ENCODE data around the gene VWA3A. TPM values are rescaled to one million over a fixed set of nuclear protein-coding genes. Genes with fewer than 3 reads are reported as not detected.

The VWA3A gene
- polyA plus RNA-seq, 1 experiment, result 0.15 TPM

- no peaks in the 10 kb centered on the region for H3K36me3 ChIP-seq (ENCODE audit: control insufficient read depth, insufficient read depth, low read length)
- CTCF ChIA-PET, result interaction anchor here (1.0 to 3.3 kb wide), 2 partner anchors 98 kb away, joined by 4 to 17 read pairs; no protein-coding TSS in a partner anchor
- no peak overlapping the region for H3K4me3 ChIP-seq (ENCODE audit: low read depth, low read length)
- DNase-seq (ENCODE audit: low read depth), result no peak
- POLR2A ChIA-PET, result no interaction called here
- TF ChIP-seq CTCF (IDR thresholded peaks at IDR 0.05; ENCODE audit: insufficient read depth, low read depth, low read length), result no peak
- H3K27me3 ChIP-seq (ENCODE audit: control insufficient read depth, insufficient read depth, low read length), result no peaks in the 10 kb centered on the region
Observed at GRCh38 chr16:22202261-22202637, 109.9 kb downstream of the VWA3A start.

GRCh38 chr16:22203091-22203490 is 110.8 kb downstream of the VWA3A start:
- POLR2A ChIA-PET, result no interaction called here
- H3K27me3 ChIP-seq (ENCODE audit: control insufficient read depth, insufficient read depth, low read length), result no peaks in the 10 kb centered on the region
- DNase-seq (ENCODE audit: low read depth), result no peak
- CTCF ChIA-PET, result interaction anchor here (2.2 to 3.3 kb wide), 2 partner anchors 95 to 97 kb away, joined by 11 to 17 read pairs; partner anchors contain the start of gene POLR3E
- no peaks in the 10 kb centered on the region for H3K36me3 ChIP-seq (ENCODE audit: control insufficient read depth, insufficient read depth, low read length)
- H3K4me3 ChIP-seq (ENCODE audit: low read depth, low read length), result no peak overlapping the region
- no peak for TF ChIP-seq CTCF (IDR thresholded peaks at IDR 0.05; ENCODE audit: insufficient read depth, low read depth, low read length)

- H3K36me3 ChIP-seq (ENCODE audit: control insufficient read depth, insufficient read depth, low read length), result no peaks in the 10 kb centered on the region
- POLR2A ChIA-PET, result no interaction called here
- no peak for TF ChIP-seq CTCF (IDR thresholded peaks at IDR 0.05; ENCODE audit: insufficient read depth, low read depth, low read length)
- H3K27me3 ChIP-seq (ENCODE audit: control insufficient read depth, insufficient read depth, low read length), result no peaks in the 10 kb centered on the region
- no peak for DNase-seq (ENCODE audit: low read depth)
- H3K4me3 ChIP-seq (ENCODE audit: low read depth, low read length), result no peak overlapping the region
- CTCF ChIA-PET, result interaction anchor here (0.8 to 3.3 kb wide), 5 partner anchors 8 to 96 kb away, joined by 3 to 17 read pairs (median 3); partner anchors contain the start of gene POLR3E
Observed at GRCh38 chr16:22204091-22204655, 111.8 kb downstream of the VWA3A start.

GRCh38 chr16:22205577-22206012 is 113.3 kb downstream of the VWA3A start:
- peak overlapping the region; percentile 73 for H3K4me3 ChIP-seq (ENCODE audit: low read depth, low read length)
- TF ChIP-seq CTCF (IDR thresholded peaks at IDR 0.05; ENCODE audit: insufficient read depth, low read depth, low read length), result no peak
- no peaks in the 10 kb centered on the region for H3K36me3 ChIP-seq (ENCODE audit: control insufficient read depth, insufficient read depth, low read length)
- ChIA-PET POLR2A (no interaction called here), CTCF (interaction anchor here (0.7 to 3.3 kb wide), 10 partner anchors 10 to 95 kb away, joined by 3 to 17 read pairs (median 4); partner anchors contain the start of gene POLR3E)
- H3K27me3 ChIP-seq (ENCODE audit: control insufficient read depth, insufficient read depth, low read length), result no peaks in the 10 kb centered on the region
- no peak for DNase-seq (ENCODE audit: low read depth)

- CTCF ChIA-PET, result interaction anchor here (0.7 to 1.8 kb wide), 8 partner anchors 10 to 94 kb away, joined by 3 to 12 read pairs (median 4); partner anchors contain the start of gene POLR3E
- peak; percentile 72 for TF ChIP-seq CTCF (IDR thresholded peaks at IDR 0.05; ENCODE audit: insufficient read depth, low read depth, low read length)
- no peaks in the 10 kb centered on the region for H3K36me3 ChIP-seq (ENCODE audit: control insufficient read depth, insufficient read depth, low read length)
- POLR2A ChIA-PET, result no interaction called here
- H3K27me3 ChIP-seq (ENCODE audit: control insufficient read depth, insufficient read depth, low read length), result no peaks in the 10 kb centered on the region
- H3K4me3 ChIP-seq (ENCODE audit: low read depth, low read length), result peak within 1 kb of the TSS; percentile 73
- DNase-seq (ENCODE audit: low read depth), result peak; percentile 68
Observed at GRCh38 chr16:22206013-22206841, 113.9 kb downstream of the VWA3A start, which contains the start of gene EEF2K. TSS of gene EEF2K (plus strand) at chr16:22206278. CDS start at chr16:22225730, 19,452 bp downstream.

All from BJ (cell line).